Endothelial cell of umbilical vein (primary cell): ENCODE data around the gene ABCB6. TPM values are rescaled to one million over a fixed set of nuclear protein-coding genes. Genes with fewer than 3 reads are reported as not detected.

Experiments used
- BruUV-seq: library from RNA; stranded (reverse); fragments of 400-500 nt; replicated peaks from 2 replicates; lab custom pipeline; 2021; lab: Mats Ljungman, UMichigan
- CTCF ChIA-PET: fragments of 300-600, 350-600 bp; sonication (Branson Sonifier 250); formaldehyde crosslinking; loops from one replicate; lab custom pipeline; 2021; ENCODE audit warnings: antibody characterized with exemption, inconsistent platforms; lab: Charles Lee
- POLR2A ChIA-PET: fragments of 300-600, 350-600 bp; sonication (Branson Sonifier 250); formaldehyde crosslinking; loops from one replicate; lab custom pipeline; 2021; ENCODE audit warnings: antibody characterized with exemption, inconsistent platforms; lab: Charles Lee
- DNase-seq: peaks from one replicate; pipeline ENCODE4 v3.0.0-alpha.2; 2011; ENCODE audit warnings: low read depth, low spot score
- FAIRE-seq: peaks from 2 replicates; lab custom pipeline; 2011; peaks lifted over from hg19 to GRCh38; lab: Jason Lieb, UNC
- H2AFZ ChIP-seq: 2 replicates; pipeline ENCODE4 v1.6.0; 2012; ENCODE audit warnings: low read depth, low read length, control low read depth, inconsistent platforms
- H3K27ac ChIP-seq: 2 replicates; pipeline ENCODE4 v1.5.1; 2011; ENCODE audit warnings: low read depth, mild to moderate bottlenecking, control low read depth, low read length, moderate library complexity; ENCODE audit not compliant: insufficient read depth
- H3K27me3 ChIP-seq, 2 experiments: 2 replicates each; pipeline versions ENCODE4 v1.6.0 to v1.6.1; 2011; ENCODE audit warnings: low read length in 2 of 2, mixed read lengths in 1 of 2; ENCODE audit not compliant: control insufficient read depth in 2 of 2, insufficient read depth in 2 of 2
- H3K36me3 ChIP-seq, 2 experiments: 2 replicates in 1 of 2; 3 replicates in 1 of 2; pipeline ENCODE4 v1.5.1; 2011; ENCODE audit warnings: low read length in 2 of 2, mild to moderate bottlenecking in 1 of 2, moderate library complexity in 1 of 2; ENCODE audit not compliant: control insufficient read depth in 2 of 2, insufficient read depth in 2 of 2; ENCODE audit errors: extremely low read depth in 1 of 2
- H3K4me1 ChIP-seq: 3 replicates; pipeline ENCODE4 v1.5.1; 2011; ENCODE audit warnings: mild to moderate bottlenecking, low read length; ENCODE audit not compliant: control insufficient read depth, insufficient read depth; ENCODE audit errors: extremely low read depth
- H3K4me2 ChIP-seq: 2 replicates; pipeline ENCODE4 v1.6.1; 2011; ENCODE audit warnings: low read length, control low read depth, mixed read lengths; ENCODE audit not compliant: insufficient read depth
- H3K4me3 ChIP-seq, 3 experiments: fragments of 200-600 bp in 1 of 3; sonication (generic), shearing (Covaris generic) in 1 of 3; replicated peaks in 1 of 3; 2 replicates each; pipeline ENCODE4 v1.5.1; 2011 to 2016; ENCODE audit warnings: control low read depth in 3 of 3, low read length in 3 of 3, mild to moderate bottlenecking in 2 of 3, inconsistent platforms in 1 of 3, low read depth in 1 of 3, moderate library complexity in 1 of 3; ENCODE audit not compliant: insufficient read depth in 1 of 3
- H3K79me2 ChIP-seq: 2 replicates; pipeline ENCODE4 v1.6.0; 2012; ENCODE audit warnings: low read length, inconsistent platforms; ENCODE audit not compliant: control insufficient read depth, insufficient read depth
- H3K9ac ChIP-seq: replicated peaks from 2 replicates; pipeline ENCODE3; 2011; ENCODE audit warnings: low read length, control low read depth; ENCODE audit not compliant: insufficient read depth; ENCODE audit errors: extremely low read depth
- H3K9me1 ChIP-seq: replicated peaks from 3 replicates; pipeline ENCODE4 v1.6.0; 2011; ENCODE audit warnings: mild to moderate bottlenecking, low read length; ENCODE audit not compliant: control insufficient read depth, insufficient read depth; ENCODE audit errors: extremely low read depth
- H3K9me3 ChIP-seq: replicated peaks from 2 replicates; pipeline ENCODE4 v1.5.1; 2012; ENCODE audit warnings: low read length, inconsistent platforms; ENCODE audit not compliant: control insufficient read depth, insufficient read depth
- H4K20me1 ChIP-seq: replicated peaks from 2 replicates; pipeline ENCODE3; 2011; ENCODE audit warnings: mild to moderate bottlenecking, low read length; ENCODE audit not compliant: control insufficient read depth, insufficient read depth; ENCODE audit errors: extremely low read depth
- CTCF ChIP-seq, 2 donors: IDR thresholded peaks; 1 replicate in 1 of 2; 2 replicates in 1 of 2; pipeline ENCODE4 v1.5.1; 2011; ENCODE audit warnings: low read length in 2 of 2, mild to moderate bottlenecking in 2 of 2, moderate library complexity in 2 of 2, control low read depth in 1 of 2, inconsistent platforms in 1 of 2, low read depth in 1 of 2; ENCODE audit not compliant: insufficient read depth in 1 of 2; ENCODE audit errors: extremely low read depth in 1 of 2
- EZH2 ChIP-seq: IDR thresholded peaks from 2 replicates; pipeline ENCODE4 v1.6.1; 2012; ENCODE audit warnings: borderline replicate concordance, low read depth, mild to moderate bottlenecking, moderate library complexity, low read length, inconsistent platforms; ENCODE audit not compliant: severe bottlenecking
- FOS ChIP-seq: IDR thresholded peaks from 2 replicates; pipeline ENCODE4 v1.6.1; 2011; ENCODE audit warnings: mild to moderate bottlenecking, low read length, moderate library complexity, borderline replicate concordance; ENCODE audit not compliant: insufficient read depth
- GATA2 ChIP-seq: IDR thresholded peaks from 2 replicates; pipeline ENCODE4 v1.7.0; 2011; ENCODE audit warnings: low read depth, mild to moderate bottlenecking, moderate library complexity, mixed read lengths, low read length; ENCODE audit not compliant: insufficient read length, insufficient read depth
- JUN ChIP-seq: IDR thresholded peaks from 2 replicates; pipeline ENCODE4 v1.6.1; 2011; ENCODE audit warnings: borderline replicate concordance, low read depth; ENCODE audit not compliant: insufficient read length, insufficient read depth
- MAX ChIP-seq: IDR thresholded peaks from 2 replicates; pipeline ENCODE4 v1.6.1; 2011; ENCODE audit not compliant: insufficient read depth, insufficient read length
- MYC ChIP-seq: IDR thresholded peaks from one replicate; pipeline ENCODE4 v1.6.1; 2011; ENCODE audit warnings: mild to moderate bottlenecking, low read depth, low read length
- POLR2A ChIP-seq: IDR thresholded peaks from 2 replicates; pipeline ENCODE4 v1.6.1; 2012; ENCODE audit warnings: low read depth, mild to moderate bottlenecking, control low read depth, low read length
- POLR2AphosphoS5 ChIP-seq: IDR thresholded peaks from 2 replicates; pipeline ENCODE4 v1.6.1; 2012; ENCODE audit warnings: low read depth, mild to moderate bottlenecking, control low read depth, low read length, moderate library complexity; ENCODE audit not compliant: insufficient read depth
- dilution Hi-C: fragments of 300-500 bp; cut with MboI; formaldehyde crosslinking; loops from one replicate; pipeline ENCODE4 v1.15.0; 2019; ENCODE audit warnings: low sequenced_read_pairs; ENCODE audit not compliant: extremely low pct_ligation_motif_present
- intact Hi-C: fragments of 100-400 bp; cut with micrococcal nuclease; formaldehyde crosslinking; loops from one replicate; pipeline ENCODE4 v1.10.0; 2022
- polyA plus RNA-seq, 4 experiments: library from polyadenylated mRNA; depleted of rRNA in 3 of 4; stranded (reverse) in 3 of 4; unstranded in 1 of 4; fragments of >200 nt; gene quantifications; 2 replicates each; pipeline versions ENCODE4 v1.2.1 to v1.2.3, GENCODE V29; 2011 to 2012; ENCODE audit warnings: missing spikeins in 1 of 4
- total RNA-seq: library from RNA; stranded (reverse); gene quantifications from 2 replicates; pipeline ENCODE4 v1.2.3, GENCODE V29; 2021

Gene ABCB6
- total and polyA plus RNA-seq, 2 donors (not counting 3 experiments of a cell fraction or from before 2014, with no cell fraction given), result 25.7 to 32.5 TPM

- H3K27ac ChIP-seq, result no peak overlapping the region
- H3K4me3 ChIP-seq, result no peak overlapping the region
- peaks cover 5% of the 10 kb centered on the region for H3K79me2 ChIP-seq
- TF ChIP-seq EZH2 (no peak), MAX (peak; percentile 79), GATA2 (no peak), CTCF (IDR thresholded peaks at IDR 0.05; ENCODE audit: extremely low read depth in 1 of 2, insufficient read depth in 1 of 2, low read depth in 1 of 2, low read length in 2 of 2) (peak; percentile 69 to 83), POLR2A (no peak), FOS (no peak), MYC (no peak), JUN (no peak), POLR2AphosphoS5 (no peak)
- H2AFZ ChIP-seq, result no peak overlapping the region
- no peak overlapping the region for H3K9ac ChIP-seq
- no peaks in the 10 kb centered on the region for H3K27me3 ChIP-seq
- POLR2A ChIA-PET, result interaction anchor here (0.6 kb wide), 2 partner anchors 16 to 40 kb away, joined by 4 to 7 read pairs; no protein-coding TSS in a partner anchor
- H3K9me1 ChIP-seq, result no peaks in the 10 kb centered on the region
- dilution Hi-C loops, result no loop called here
- CTCF ChIA-PET, result interaction anchor here (0.6 to 5.2 kb wide), 19 partner anchors 10 to 180 kb away, joined by 3 to 32 read pairs (median 5); partner anchors contain the start of genes ABCB6, ANKZF1, GLB1L and NHEJ1
- no peak overlapping the region for H3K4me2 ChIP-seq
- no peaks in the 10 kb centered on the region for H3K9me3 ChIP-seq
- DNase-seq (peak; percentile 76), FAIRE-seq (peak; percentile 78)
- H4K20me1 ChIP-seq, result peaks cover 3% of the 10 kb centered on the region
- intact Hi-C loops, result loop anchor here (1.0 kb wide), 3 partner anchors 11 to 127 kb away; partner anchors contain the start of gene NHEJ1
- peaks cover 0 to 19% of the 10 kb centered on the region in 2 experiments for H3K36me3 ChIP-seq
- no TSS peak for BruUV-seq
- no peaks in the 10 kb centered on the region for H3K4me1 ChIP-seq
Observed at GRCh38 chr2:219171231-219171651, 47.5 kb downstream of the ABCB6 start.
